ENCODE measurements around the gene IGFLR1.
A peak's percentile ranks its signal among the peaks of the same experiment; 100 is the strongest.

The IGFLR1 gene

DNA sequence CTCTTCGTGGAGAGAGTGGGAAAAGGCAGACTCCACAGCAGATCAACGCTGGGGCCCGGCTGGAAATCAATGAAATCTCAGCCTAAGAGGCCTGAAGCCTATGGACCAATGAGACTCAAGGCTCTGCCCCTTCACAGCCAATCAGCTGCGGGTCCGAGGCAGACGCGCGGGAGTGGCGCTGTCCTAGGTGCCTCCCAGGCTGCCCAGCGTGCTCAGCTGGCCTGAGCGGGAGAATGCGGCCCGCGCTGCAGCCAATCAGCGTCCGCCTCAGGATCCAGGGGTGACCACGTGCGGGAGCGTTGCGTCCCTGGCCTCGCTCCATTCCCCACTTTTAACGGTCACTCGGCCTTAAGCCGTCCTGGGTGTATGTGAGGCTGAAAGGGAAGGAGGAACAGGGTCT, 38.0 kb downstream of the IGFLR1 start, which contains the start of gene ZBTB32:
TSS of gene ZBTB32 (plus strand) at position 341 of the 400 bp plus-strand sequence. CDS start 10,069 bp downstream, outside the sequence.
- TF ChIP-seq, protein P1, sequence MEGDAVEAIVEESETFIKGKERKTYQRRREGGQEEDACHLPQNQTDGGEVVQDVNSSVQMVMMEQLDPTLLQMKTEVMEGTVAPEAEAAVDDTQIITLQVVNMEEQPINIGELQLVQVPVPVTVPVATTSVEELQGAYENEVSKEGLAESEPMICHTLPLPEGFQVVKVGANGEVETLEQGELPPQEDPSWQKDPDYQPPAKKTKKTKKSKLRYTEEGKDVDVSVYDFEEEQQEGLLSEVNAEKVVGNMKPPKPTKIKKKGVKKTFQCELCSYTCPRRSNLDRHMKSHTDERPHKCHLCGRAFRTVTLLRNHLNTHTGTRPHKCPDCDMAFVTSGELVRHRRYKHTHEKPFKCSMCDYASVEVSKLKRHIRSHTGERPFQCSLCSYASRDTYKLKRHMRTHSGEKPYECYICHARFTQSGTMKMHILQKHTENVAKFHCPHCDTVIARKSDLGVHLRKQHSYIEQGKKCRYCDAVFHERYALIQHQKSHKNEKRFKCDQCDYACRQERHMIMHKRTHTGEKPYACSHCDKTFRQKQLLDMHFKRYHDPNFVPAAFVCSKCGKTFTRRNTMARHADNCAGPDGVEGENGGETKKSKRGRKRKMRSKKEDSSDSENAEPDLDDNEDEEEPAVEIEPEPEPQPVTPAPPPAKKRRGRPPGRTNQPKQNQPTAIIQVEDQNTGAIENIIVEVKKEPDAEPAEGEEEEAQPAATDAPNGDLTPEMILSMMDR (IDR thresholded peaks at IDR 0.05; ENCODE audit: control extremely low read depth, extremely low read depth, low read depth, missing control alignments): no peak
- no peak for DNase-seq (ENCODE audit: extremely low spot score)
- ChIA-PET CTCF (interaction anchor here (1.2 to 11.4 kb wide), 2 partner anchors 9 to 10 kb away, joined by 3 to 184 read pairs; no protein-coding TSS in a partner anchor), POLR2A (no interaction called here)

DNA sequence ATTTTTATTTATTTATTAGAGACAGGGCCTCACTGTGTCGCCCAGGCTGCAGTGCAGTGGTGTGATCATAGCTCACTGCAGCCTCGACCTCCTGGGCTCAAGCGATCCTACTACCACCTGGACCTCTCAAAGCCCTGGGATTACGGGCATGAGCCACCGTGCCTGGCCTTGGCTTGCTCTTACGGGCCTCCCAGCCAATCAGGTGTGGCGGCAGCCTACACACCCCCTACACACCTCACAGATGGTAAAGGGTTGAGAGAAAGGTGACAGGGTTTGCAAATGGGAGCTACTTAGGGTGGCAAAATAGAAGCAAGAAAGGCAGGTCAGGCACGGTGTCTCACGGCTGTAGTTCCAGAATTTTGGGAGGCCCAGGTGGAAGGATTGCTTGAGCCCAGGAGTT, 38.9 kb downstream of the IGFLR1 start:
- CTCF ChIA-PET: interaction anchor here (1.1 to 11.4 kb wide), 5 partner anchors 9 to 228 kb away, joined by 3 to 184 read pairs (median 8); partner anchors contain the start of gene LIN37
- no peak for DNase-seq (ENCODE audit: extremely low spot score)
- TF ChIP-seq, protein P1 (IDR thresholded peaks at IDR 0.05; ENCODE audit: control extremely low read depth, extremely low read depth, low read depth, missing control alignments): no peak
- POLR2A ChIA-PET: interaction anchor here (0.7 to 3.0 kb wide), 4 partner anchors 9 to 165 kb away, joined by 3 to 42 read pairs (median 8); partner anchors contain the start of genes APLP1 and LIN37

DNA sequence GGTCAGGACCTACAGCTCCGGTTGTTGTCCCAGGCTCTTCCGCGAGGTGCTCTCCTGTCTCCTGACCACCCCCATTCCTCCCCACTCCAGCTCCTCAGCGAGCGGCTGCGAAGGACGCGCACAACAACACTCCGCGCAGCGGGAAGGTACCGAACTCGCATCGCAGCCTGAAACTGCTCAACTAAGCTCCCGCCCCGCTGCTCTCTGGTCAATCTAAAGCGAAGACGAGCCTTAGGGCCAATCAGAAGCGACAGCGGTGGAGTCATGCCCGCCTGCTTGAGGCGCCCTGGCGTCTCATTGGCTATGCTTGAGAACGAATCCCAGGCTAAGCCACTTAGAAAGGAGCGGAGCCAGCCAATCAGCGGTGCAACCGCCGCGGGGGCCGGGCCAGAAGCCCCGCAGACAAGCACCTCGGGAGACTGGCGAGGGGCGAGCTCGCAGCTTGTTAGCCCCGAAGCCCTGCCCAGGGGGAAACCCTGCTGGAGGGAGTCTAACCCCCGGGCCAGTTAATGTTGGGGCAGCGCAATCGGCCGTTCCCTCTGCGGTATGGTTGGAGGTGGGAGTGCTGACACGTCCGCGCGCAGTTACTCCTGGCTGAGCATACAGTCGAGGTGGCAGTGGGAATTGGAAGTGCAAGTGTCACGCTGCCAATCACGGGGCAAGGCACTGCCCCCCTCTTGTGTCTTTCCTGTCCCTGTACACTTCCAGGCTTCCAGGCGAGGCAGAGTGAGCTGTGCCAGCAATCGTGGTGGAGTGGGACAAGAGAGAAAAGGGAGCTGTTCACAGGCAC, 39.8 kb downstream of the IGFLR1 start:
- CTCF ChIA-PET: interaction anchor here (1.1 to 11.4 kb wide), 6 partner anchors 8 to 229 kb away, joined by 3 to 184 read pairs (median 7); partner anchors contain the start of gene LIN37
- DNase-seq (ENCODE audit: extremely low spot score): peak; percentile 95
- TF ChIP-seq, protein P1 (IDR thresholded peaks at IDR 0.05; ENCODE audit: control extremely low read depth, extremely low read depth, low read depth, missing control alignments): no peak
- POLR2A ChIA-PET: interaction anchor here (0.5 to 3.0 kb wide), 6 partner anchors 10 to 59 kb away, joined by 3 to 42 read pairs (median 5); partner anchors contain the start of genes COX6B1 and LIN37

DNA sequence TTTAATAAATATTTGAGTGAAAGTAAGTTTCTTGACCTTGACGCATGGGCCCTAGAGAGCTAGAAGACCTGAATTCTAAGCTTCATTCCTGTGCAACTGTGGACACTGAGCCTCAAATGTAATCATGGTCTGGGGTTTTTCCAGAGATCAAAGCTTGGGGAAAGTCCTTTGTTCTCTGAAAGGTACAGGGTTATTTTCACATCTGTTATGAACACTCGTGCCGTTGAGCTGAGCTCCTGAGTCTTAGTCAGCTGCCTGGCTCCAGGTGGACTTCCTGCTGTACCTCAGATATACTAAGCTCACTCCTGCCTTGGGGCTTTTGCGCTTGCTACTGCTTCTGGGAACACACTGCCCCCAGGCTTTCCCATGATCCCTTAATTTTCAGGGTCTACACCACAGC, 45.4 kb downstream of the IGFLR1 start:
- TF ChIP-seq, protein P1 (IDR thresholded peaks at IDR 0.05; ENCODE audit: control extremely low read depth, extremely low read depth, low read depth, missing control alignments): no peak

DNA sequence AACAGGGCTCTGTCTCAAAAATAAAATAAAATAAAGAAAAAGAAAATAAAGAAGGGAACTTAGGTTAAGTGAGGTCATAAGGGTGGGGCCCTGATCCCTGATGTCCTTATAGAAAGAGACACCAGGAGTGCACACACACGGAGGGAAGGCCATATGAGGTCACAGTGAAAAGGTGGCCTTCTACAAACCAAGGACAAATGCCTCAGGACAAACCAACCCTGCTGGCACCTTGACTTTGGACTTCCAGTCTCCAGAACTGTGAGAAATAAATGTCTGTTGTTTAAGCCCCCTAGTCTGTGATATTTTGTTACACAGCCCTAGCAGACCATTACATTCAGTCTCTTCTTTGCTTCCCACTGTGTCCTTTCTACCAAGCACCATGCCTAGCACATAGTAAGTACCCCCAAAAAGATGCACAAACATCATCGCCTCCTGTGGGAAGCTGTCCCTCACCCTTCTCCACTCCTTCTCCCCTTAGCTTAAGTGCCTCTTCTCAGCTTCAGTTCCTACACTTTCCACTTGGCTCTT, 46.3 kb downstream of the IGFLR1 start:
- DNase-seq (ENCODE audit: extremely low spot score): no peak
- ChIA-PET POLR2A (interaction anchor here (0.5 to 1.6 kb wide), 4 partner anchors 15 to 52 kb away, joined by 4 to 8 read pairs (median 5); partner anchors contain the start of gene LIN37), CTCF (interaction anchor here (0.9 to 11.4 kb wide), 14 partner anchors 9 to 236 kb away, joined by 3 to 184 read pairs (median 4); partner anchors contain the start of genes COX6B1, IGFLR1 and ZBTB32)
- TF ChIP-seq, protein P1 (IDR thresholded peaks at IDR 0.05; ENCODE audit: control extremely low read depth, extremely low read depth, low read depth, missing control alignments): no peak

More for the DNA sequence above, 45.4 kb downstream of the IGFLR1 start:
- ChIA-PET POLR2A (interaction anchor here (0.5 to 1.6 kb wide), 6 partner anchors 14 to 186 kb away, joined by 3 to 8 read pairs (median 4); partner anchors contain the start of gene LIN37), CTCF (interaction anchor here (1.0 to 11.4 kb wide), 11 partner anchors 9 to 235 kb away, joined by 3 to 184 read pairs (median 4); partner anchors contain the start of genes COX6B1 and LIN37)
- peak; percentile 70 for DNase-seq (ENCODE audit: extremely low spot score)
